SU-DHL-6 (cell line): ENCODE results near the gene TMCC1.

Source experiments
- H2AFZ ChIP-seq: fragments of 200-600 bp; sonication (generic); 2 replicates; pipeline ENCODE4 v1.6.1; 2014; ENCODE audit warnings: low read depth, mild to moderate bottlenecking, moderate library complexity, mixed read lengths, antibody characterized with exemption, low read length; ENCODE audit not compliant: severe bottlenecking
- H3F3A ChIP-seq: fragments of 200-600 bp; shearing (Covaris generic); 2 replicates; pipeline ENCODE4 v1.6.0; 2016; ENCODE audit warnings: antibody characterized with exemption, mild to moderate bottlenecking; ENCODE audit not compliant: insufficient read depth
- H3K27ac ChIP-seq: fragments of 200-600 bp; sonication (generic); 2 replicates; pipeline ENCODE4 v1.5.1; 2016; ENCODE audit warnings: low read depth, mild to moderate bottlenecking, low read length, moderate library complexity, mixed read lengths
- H3K27me3 ChIP-seq: fragments of 200-600 bp; sonication (generic), shearing (Covaris generic); 2 replicates; pipeline ENCODE4 v1.6.0; 2014; ENCODE audit warnings: mild to moderate bottlenecking, low read length
- H3K36me3 ChIP-seq: fragments of 200-600 bp; sonication (generic); 2 replicates; pipeline ENCODE4 v1.6.1; 2014; ENCODE audit warnings: mild to moderate bottlenecking, low read length, mixed read lengths
- H3K4me2 ChIP-seq: fragments of 300-600, 200-600 bp; shearing (Covaris generic), sonication (generic); 2 replicates; pipeline ENCODE4 v1.6.0; 2014; ENCODE audit warnings: low read length, low read depth, mild to moderate bottlenecking; ENCODE audit not compliant: poor library complexity, severe bottlenecking
- H3K4me3 ChIP-seq: fragments of 200-600 bp; sonication (generic); 2 replicates; pipeline ENCODE4 v1.5.1; 2014; ENCODE audit warnings: antibody characterized with exemption, low read length, mild to moderate bottlenecking, mixed read lengths; ENCODE audit not compliant: insufficient read depth, poor library complexity, severe bottlenecking
- H3K79me2 ChIP-seq: fragments of 200-600 bp; sonication (generic); 2 replicates; pipeline ENCODE4 v1.6.1; 2014; ENCODE audit warnings: mild to moderate bottlenecking, low read length, moderate library complexity; ENCODE audit not compliant: insufficient read depth
- H3K9ac ChIP-seq: fragments of 200-600 bp; sonication (generic); 2 replicates; pipeline ENCODE4 v1.7.0; 2014; ENCODE audit warnings: mild to moderate bottlenecking, low read length
- H3K9me2 ChIP-seq: fragments of 200-600 bp; sonication (generic); replicated peaks from 2 replicates; pipeline ENCODE4 v1.6.1; 2014; ENCODE audit warnings: low read length; ENCODE audit not compliant: insufficient read depth
- H3K9me3 ChIP-seq: fragments of 200-600 bp; sonication (generic); 2 replicates; pipeline ENCODE4 v1.6.1; 2014; ENCODE audit warnings: low read length, mixed read lengths; ENCODE audit not compliant: insufficient read depth
- H4K20me1 ChIP-seq: fragments of 200-600 bp; sonication (generic); 2 replicates; pipeline ENCODE4 v1.6.1; 2014; ENCODE audit warnings: low read depth, mild to moderate bottlenecking, antibody characterized with exemption, low read length, moderate library complexity, mixed read lengths
- CTCF ChIP-seq: fragments of 200-600 bp; sonication (generic); IDR thresholded peaks from one replicate; pipeline ENCODE4 v1.5.1; 2017; ENCODE audit warnings: antibody characterized with exemption, mild to moderate bottlenecking, low read length, moderate library complexity; ENCODE audit not compliant: insufficient read depth, poor library complexity, severe bottlenecking
- EZH2phosphoT487 ChIP-seq: fragments of 200-600 bp; sonication (generic), shearing (Covaris generic); conservative IDR thresholded peaks from 2 replicates; pipeline ENCODE4 v1.6.1; 2018; ENCODE audit warnings: mild to moderate bottlenecking, antibody characterized with exemption, low read length, moderate library complexity, mixed read lengths

Gene TMCC1

DNA sequence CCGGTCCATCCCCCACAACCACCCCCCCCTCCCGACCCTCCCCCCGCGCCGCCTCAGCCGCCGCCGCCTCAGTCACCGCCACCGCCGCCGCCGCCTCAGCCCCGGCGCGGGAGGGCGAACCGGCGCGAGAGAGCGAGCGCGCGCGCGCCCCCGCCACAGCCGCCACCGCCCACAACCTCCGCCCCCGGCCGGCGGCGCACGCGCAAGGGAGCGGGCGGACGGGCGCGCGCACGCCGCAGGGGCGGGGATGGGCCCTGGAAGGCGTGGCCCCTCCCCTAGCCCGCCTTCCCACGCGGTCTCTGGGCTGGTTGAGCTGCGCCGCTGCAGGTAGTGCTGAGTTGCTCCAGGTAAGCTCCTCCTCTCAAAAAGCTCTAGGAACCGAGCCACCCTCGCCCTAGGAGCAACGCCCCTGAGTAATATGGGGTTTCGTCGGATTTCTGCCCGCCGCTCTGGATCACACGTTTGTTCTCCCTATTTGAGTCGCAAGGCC, at the start of gene TMCC1:
TMCC1 (minus strand) TSS at position 131 of the 490 bp plus-strand sequence.
- Histone ChIP-seq H2AFZ (peak within 1 kb of the TSS; percentile 97), H3K27ac (peak within 1 kb of the TSS; percentile 72), H3K36me3 (no peaks in the 10 kb centered on the region), H3K4me2 (peak within 1 kb of the TSS; percentile 100), H4K20me1 (no peaks in the 10 kb centered on the region), H3K79me2 (peaks cover 38% of the 10 kb centered on the region; the same call in 1 of the 2 replicates), H3K9me3 (no peaks in the 10 kb centered on the region), H3F3A (peaks cover 11% of the 10 kb centered on the region), H3K9ac (peak within 1 kb of the TSS; percentile 91), H3K27me3 (no peaks in the 10 kb centered on the region), H3K4me3 (peak within 1 kb of the TSS; percentile 96), H3K9me2 (no peaks in the 10 kb centered on the region)
- TF ChIP-seq EZH2phosphoT487 (no peak), CTCF (no peak)

GRCh38 chr3:129943020-129943419, 49.5 kb upstream of the TMCC1 start:
- Histone ChIP-seq H3K9ac (no peak overlapping the region), H3K79me2 (no peaks in the 10 kb centered on the region), H3K27ac (no peak overlapping the region), H3F3A (no peaks in the 10 kb centered on the region), H3K4me3 (no peak overlapping the region), H3K27me3 (no peaks in the 10 kb centered on the region), H2AFZ (no peak overlapping the region), H4K20me1 (no peaks in the 10 kb centered on the region), H3K9me2 (no peaks in the 10 kb centered on the region), H3K4me2 (no peak overlapping the region), H3K36me3 (no peaks in the 10 kb centered on the region), H3K9me3 (no peaks in the 10 kb centered on the region)
- TF ChIP-seq EZH2phosphoT487 (no peak), CTCF (no peak)

DNA sequence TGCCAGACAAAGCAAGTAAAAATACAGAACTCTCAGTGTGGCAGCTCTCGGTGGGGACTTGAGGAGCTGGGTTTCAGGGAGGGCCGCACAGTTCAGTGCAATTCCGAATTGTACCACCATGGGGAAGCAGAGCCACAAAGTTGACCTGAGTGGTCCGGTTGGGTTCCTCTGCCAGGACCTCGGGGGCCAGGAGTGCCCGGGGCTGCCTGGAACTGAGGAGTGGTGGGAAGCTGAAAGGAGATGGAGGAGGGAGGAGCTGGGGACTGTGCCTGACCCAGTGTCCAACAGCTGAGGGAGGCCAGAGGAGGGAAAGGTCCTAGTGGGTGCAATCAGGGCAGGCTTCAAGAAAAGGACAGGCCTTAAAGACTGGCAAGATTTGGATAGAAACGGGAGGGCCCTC, 48.8 kb upstream of the TMCC1 start:
- no peaks in the 10 kb centered on the region for H3K9me2 ChIP-seq
- no peak overlapping the region for H3K27ac ChIP-seq
- no peaks in the 10 kb centered on the region for H3K79me2 ChIP-seq
- H2AFZ ChIP-seq, result no peak overlapping the region
- H3K27me3 ChIP-seq, result no peaks in the 10 kb centered on the region
- H3K4me3 ChIP-seq, result no peak overlapping the region
- H3F3A ChIP-seq, result no peaks in the 10 kb centered on the region
- H4K20me1 ChIP-seq, result no peaks in the 10 kb centered on the region
- no peaks in the 10 kb centered on the region for H3K9me3 ChIP-seq
- no peak for TF ChIP-seq EZH2phosphoT487
- TF ChIP-seq CTCF, result peak; percentile 42
- no peak overlapping the region for H3K4me2 ChIP-seq
- no peaks in the 10 kb centered on the region for H3K36me3 ChIP-seq
- no peak overlapping the region for H3K9ac ChIP-seq

GRCh38 chr3:129940086-129940485, 46.6 kb upstream of the TMCC1 start:
- Histone ChIP-seq H3K36me3 (no peaks in the 10 kb centered on the region), H3K27ac (no peak overlapping the region), H3K9me3 (no peaks in the 10 kb centered on the region), H3K4me3 (no peak overlapping the region), H4K20me1 (no peaks in the 10 kb centered on the region), H3K79me2 (no peaks in the 10 kb centered on the region), H2AFZ (no peak overlapping the region), H3K27me3 (no peaks in the 10 kb centered on the region), H3K4me2 (no peak overlapping the region), H3F3A (no peaks in the 10 kb centered on the region), H3K9me2 (no peaks in the 10 kb centered on the region), H3K9ac (no peak overlapping the region)
- TF ChIP-seq CTCF (no peak), EZH2phosphoT487 (no peak)
